ENCODE data around the gene C16orf46.
A peak's percentile ranks its signal among the peaks of the same experiment; 100 is the strongest.

C16orf46 gene

GRCh38 chr16:81073560-81074330 is 3.3 kb downstream of the C16orf46 start:
- no peak for DNase-seq

- DNase-seq: peak; percentile 64
Measured at GRCh38 chr16:81071805-81072204, 5.2 kb downstream of the C16orf46 start.

- no peak for DNase-seq
Measured at GRCh38 chr16:81070979-81071378, 6.1 kb downstream of the C16orf46 start.

GRCh38 chr16:81069063-81069462 is 8.0 kb downstream of the C16orf46 start:
- DNase-seq: no peak

GRCh38 chr16:81067166-81067565 is 9.9 kb downstream of the C16orf46 start:
- DNase-seq: no peak

GRCh38 chr16:81066681-81067080 is 10.4 kb downstream of the C16orf46 start:
- no peak for DNase-seq

- DNase-seq: no peak
Measured at GRCh38 chr16:81061871-81062608, 15.0 kb downstream of the C16orf46 start.

GRCh38 chr16:81061307-81061640 is 15.8 kb downstream of the C16orf46 start:
- no peak for DNase-seq

GRCh38 chr16:81060576-81061306 is 16.3 kb downstream of the C16orf46 start:
- DNase-seq: no peak

- peak; percentile 7 for DNase-seq
Measured at GRCh38 chr16:81053761-81054160, 23.3 kb downstream of the C16orf46 start.

- no peak for DNase-seq
Measured at GRCh38 chr16:81042821-81043220, 34.2 kb downstream of the C16orf46 start.

GRCh38 chr16:81041696-81042095 is 35.3 kb downstream of the C16orf46 start:
- DNase-seq: peak; percentile 91

- DNase-seq: no peak
Measured at GRCh38 chr16:81040842-81041241, 36.2 kb downstream of the C16orf46 start.

- DNase-seq: peak; percentile 82
Measured at GRCh38 chr16:81040131-81040530, 36.9 kb downstream of the C16orf46 start.

- no peak for DNase-seq
Measured at GRCh38 chr16:81036751-81037350, 40.2 kb downstream of the C16orf46 start.

- DNase-seq: peak; percentile 61
Measured at GRCh38 chr16:81035975-81036750, 40.9 kb downstream of the C16orf46 start.

GRCh38 chr16:81035398-81035974 is 41.6 kb downstream of the C16orf46 start, which contains the start of gene ATMIN:
Gene ATMIN, plus strand, starts transcription at chr16:81035842. Its CDS starts 29 bp downstream, at chr16:81035871.
- DNase-seq: peak; percentile 92

GRCh38 chr16:81029930-81030604 is 47.0 kb downstream of the C16orf46 start:
- no peak for DNase-seq

GRCh38 chr16:81026429-81026828 is 50.6 kb downstream of the C16orf46 start:
- no peak for DNase-seq

- DNase-seq: no peak
Measured at GRCh38 chr16:81018496-81018895, 58.5 kb downstream of the C16orf46 start.

- DNase-seq: no peak
Measured at GRCh38 chr16:81014672-81015071, 62.4 kb downstream of the C16orf46 start.

Measured in islet precursor cell (in vitro differentiated cells).